Measurements from ENCODE around the gene LTN1. TPM values are rescaled to one million over a fixed set of nuclear protein-coding genes. Genes with fewer than 3 reads are reported as not detected.

LTN1 gene
- total RNA-seq, 1 experiment from 2014 or later, result 34.4 TPM

DNA sequence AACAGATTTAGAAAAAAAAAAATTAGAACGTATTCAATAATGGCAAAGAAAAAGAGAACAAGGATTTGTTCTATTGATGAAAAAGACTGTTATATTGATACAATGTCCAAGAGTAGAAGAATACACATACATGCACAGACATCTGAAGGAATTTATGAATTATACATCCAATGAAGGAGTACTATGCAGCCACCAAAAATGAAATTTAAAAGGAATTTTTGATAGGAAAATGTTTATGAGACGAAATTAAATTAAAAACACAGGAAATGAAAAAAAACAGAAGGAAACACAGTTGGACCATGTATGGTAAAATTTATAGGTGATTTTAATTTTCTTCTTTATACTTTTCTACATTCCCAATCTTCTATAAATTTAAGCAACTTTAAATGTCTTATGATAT, 110.3 kb downstream of the LTN1 start:
- DNase-seq (ENCODE audit: low read depth), result no peak

Other genes starting within 250 kb of the LTN1 start
- gene RWDD2B, start 26.5 kb upstream of the LTN1 start, total RNA-seq (2014; rRNA removed; shearing (Covaris generic)), result 24.1 and 27.1 TPM in 2 replicates
- gene USP16, start 31.8 kb upstream of the LTN1 start, total RNA-seq (2014; rRNA removed; shearing (Covaris generic)), result 67.2 and 82.4 TPM in 2 replicates
- gene CCT8, start 80.8 kb upstream of the LTN1 start, total RNA-seq (2014; rRNA removed; shearing (Covaris generic)), result 487 and 555 TPM in 2 replicates
- 22.6 and 35.8 TPM in 2 replicates for gene MAP3K7CL, start 137.8 kb upstream of the LTN1 start, total RNA-seq (2014; rRNA removed; shearing (Covaris generic))

Data from Daoy (cell line).